T-cell (primary cell): ENCODE measurements around the gene SLC48A1. TPM values are rescaled to one million over a fixed set of nuclear protein-coding genes. Genes with fewer than 3 reads are reported as not detected.
A peak's percentile ranks its signal among the peaks of the same experiment; 100 is the strongest.

Experiments
- ATAC-seq, 4 experiments: fragments of 200-7000 bp in 3 of 4; fragments of 150-1000 bp in 1 of 4; cut with Tn5 transposase; replicated peaks in 1 of 4; 1 replicate in 3 of 4; 2 replicates in 1 of 4; pipeline ENCODE4 v1.10.0; 2021; ENCODE audit warnings: moderate library complexity in 3 of 4, mild to moderate bottlenecking in 2 of 4, moderate number of reproducible peaks in 1 of 4
- CTCF ChIA-PET, 2 donors: fragments of 300-600 bp; sonication (Branson Sonifier 250); formaldehyde crosslinking; loops; one replicate each; lab custom pipeline; 2022; ENCODE audit warnings: antibody characterized with exemption in 2 of 2; lab: Charles Lee
- POLR2A ChIA-PET, 2 donors: fragments of 300-600 bp; sonication (Branson Sonifier 250); formaldehyde crosslinking; loops; one replicate each; lab custom pipeline; 2022; ENCODE audit warnings: antibody characterized with exemption in 2 of 2; lab: Charles Lee
- DNase-seq, 35 experiments: peaks; one replicate each; pipeline versions ENCODE4 v3.0.0 to v3.0.0-alpha.2; 2013 to 2023
- H3K27ac ChIP-seq: one replicate; pipeline ENCODE4 v1.5.1; 2013; ENCODE audit warnings: low read length
- H3K27me3 ChIP-seq, 2 experiments: replicated peaks in 1 of 2; 1 replicate in 1 of 2; 2 replicates in 1 of 2; pipeline versions ENCODE4 v1.6.1 to v1.7.0; 2013; ENCODE audit warnings: low read length in 1 of 2, mixed read lengths in 1 of 2; ENCODE audit not compliant: control insufficient read depth in 2 of 2, insufficient read depth in 2 of 2; ENCODE audit errors: extremely low read depth in 1 of 2
- H3K36me3 ChIP-seq, 2 donors: 1 replicate in 1 of 2; 2 replicates in 1 of 2; pipeline versions ENCODE4 v1.6.1 to v1.7.0; 2013; ENCODE audit warnings: low read length in 1 of 2; ENCODE audit not compliant: control insufficient read depth in 2 of 2, insufficient read depth in 1 of 2; ENCODE audit errors: extremely low read depth in 1 of 2
- H3K4me1 ChIP-seq, 2 experiments: 1 replicate in 1 of 2; 2 replicates in 1 of 2; pipeline versions ENCODE4 v1.6.1 to v1.7.0; 2013; ENCODE audit warnings: low read length in 2 of 2, mixed read lengths in 1 of 2; ENCODE audit not compliant: insufficient read depth in 2 of 2, control insufficient read depth in 1 of 2; ENCODE audit errors: extremely low read depth in 1 of 2
- H3K4me3 ChIP-seq, 2 donors: 1 replicate in 1 of 2; 2 replicates in 1 of 2; pipeline versions ENCODE4 v1.5.1 to v1.7.0; 2013; ENCODE audit warnings: mild to moderate bottlenecking in 2 of 2, low read length in 1 of 2, moderate library complexity in 1 of 2; ENCODE audit not compliant: control insufficient read depth in 1 of 2; ENCODE audit errors: extremely low read depth in 1 of 2
- H3K9me3 ChIP-seq: 2 replicates; pipeline ENCODE4 v1.7.0; 2013
- H3K27ac Mint-ChIP-seq, 2 donors: one replicate each; pipeline ENCODE4 v1.8.0; 2020 to 2021; ENCODE audit warnings: mild to moderate bottlenecking in 2 of 2, mixed read lengths in 2 of 2
- H3K27me3 Mint-ChIP-seq, 2 donors: one replicate each; pipeline ENCODE4 v1.8.0; 2021 to 2022; ENCODE audit warnings: mixed read lengths in 2 of 2
- H3K36me3 Mint-ChIP-seq: one replicate; pipeline ENCODE4 v1.8.0; 2021; ENCODE audit warnings: mixed read lengths
- H3K4me1 Mint-ChIP-seq, 3 donors: one replicate each; pipeline ENCODE4 v1.8.0; 2020 to 2022; ENCODE audit warnings: mixed read lengths in 3 of 3, mild to moderate bottlenecking in 1 of 3
- H3K4me3 Mint-ChIP-seq, 3 donors: one replicate each; pipeline ENCODE4 v1.8.0; 2020 to 2022; ENCODE audit warnings: mild to moderate bottlenecking in 3 of 3, mixed read lengths in 3 of 3, moderate library complexity in 3 of 3
- H3K9me3 Mint-ChIP-seq, 3 donors: one replicate each; pipeline ENCODE4 v1.8.0; 2020 to 2022; ENCODE audit warnings: mixed read lengths in 3 of 3
- WGBS: methylation state at CpG from one replicate; pipeline ENCODE4 v1.1.5; 2013; ENCODE audit warnings: missing lambda C conversion rate; ENCODE audit not compliant: insufficient coverage; 5-methylcytosine and 5-hydroxymethylcytosine counted together
- total RNA-seq, 35 experiments: library from RNA in 6 of 35; stranded (reverse) in 6 of 35; fragments of 120-200 nt in 1 of 35; gene quantifications; one replicate each; pipeline versions ENCODE4 v1.2.1 to v1.2.4 and lab custom pipeline; 2013 to 2026

SLC48A1 gene
- total RNA-seq, 5 donors from 2014 or later (not counting 1 experiment from before 2014, with no cell fraction given) = 5.8 to 13.7 (median 10.2) TPM

GRCh38 chr12:47767216-47767724 lies 5.8 kb upstream of the SLC48A1 start:
- Mint-ChIP-seq H3K4me3 (no peak overlapping the region), H3K27me3 (no peaks in the 10 kb centered on the region), H3K9me3 (no peaks in the 10 kb centered on the region), H3K4me1 (peaks cover 2 to 19% (median 13%) of the 10 kb centered on the region in 3 donors), H3K27ac (peak overlapping the region; percentile 32 to 34), H3K36me3 (no peaks in the 10 kb centered on the region)
- Histone ChIP-seq H3K27ac (no peak overlapping the region), H3K4me1 (peaks cover 0 to 15% of the 10 kb centered on the region in 2 experiments), H3K36me3 (no peaks in the 10 kb centered on the region), H3K9me3 (no peaks in the 10 kb centered on the region), H3K27me3 (peaks cover 0 to 13% of the 10 kb centered on the region in 2 experiments), H3K4me3 (no peak overlapping the region)
- peak; percentile 49 to 78 (median 72) for ATAC-seq
- WGBS = 0% methylated on average over 1 of the region's 4 CpGs
- ChIA-PET CTCF (interaction anchor here (0.6 to 6.3 kb wide), 30 partner anchors 9 to 735 kb away, joined by 3 to 95 read pairs (median 4); partner anchors contain the start of gene RAPGEF3 (in 1 of the 2)), POLR2A (interaction anchor here (0.6 to 1.0 kb wide), 3 partner anchors 8 to 438 kb away, joined by 3 to 4 read pairs (median 3); partner anchors contain the start of gene RAPGEF3 (in 1 of the 2))
- DNase-seq = peak; percentile 17 to 80 (median 58)

- no peak overlapping the region for H3K4me3 Mint-ChIP-seq
- H3K27me3 Mint-ChIP-seq = no peaks in the 10 kb centered on the region
- Histone ChIP-seq H3K4me1 (peaks cover 0 to 21% of the 10 kb centered on the region in 2 experiments), H3K27ac (no peak overlapping the region), H3K9me3 (no peaks in the 10 kb centered on the region), H3K4me3 (no peak overlapping the region), H3K27me3 (peaks cover 0 to 16% of the 10 kb centered on the region in 2 experiments), H3K36me3 (no peaks in the 10 kb centered on the region)
- 88% methylated on average over 2 of the region's 2 CpGs for WGBS
- no peak overlapping the region for H3K27ac Mint-ChIP-seq
- no peaks in the 10 kb centered on the region for H3K9me3 Mint-ChIP-seq
- POLR2A ChIA-PET = no interaction called here
- ATAC-seq (no peak), DNase-seq (no peak)
- H3K4me1 Mint-ChIP-seq = peaks cover 7 to 22% (median 16%) of the 10 kb centered on the region in 3 donors
- CTCF ChIA-PET = interaction anchor here (1.5 to 6.3 kb wide), 7 partner anchors 10 to 115 kb away, joined by 4 to 95 read pairs (median 10); partner anchors contain the start of gene RAPGEF3 (in 2 of the 2)
- H3K36me3 Mint-ChIP-seq = no peaks in the 10 kb centered on the region
Observed at GRCh38 chr12:47768323-47768811, 4.7 kb upstream of the SLC48A1 start.

GRCh38 chr12:47769234-47770085 lies 3.6 kb upstream of the SLC48A1 start:
- peaks cover 5 to 28% of the 10 kb centered on the region in 2 experiments for H3K4me1 ChIP-seq
- Mint-ChIP-seq H3K9me3 (no peaks in the 10 kb centered on the region), H3K27me3 (no peaks in the 10 kb centered on the region), H3K4me1 (peaks cover 16 to 32% (median 26%) of the 10 kb centered on the region in 3 donors), H3K27ac (no peak overlapping the region), H3K4me3 (no peak overlapping the region), H3K36me3 (no peaks in the 10 kb centered on the region)
- WGBS = 100% methylated on average over 1 of the region's 4 CpGs
- H3K27me3 ChIP-seq = peaks cover 0 to 8% of the 10 kb centered on the region in 2 experiments
- no peak for DNase-seq
- no peak for ATAC-seq
- ChIA-PET CTCF (interaction anchor here (0.8 to 6.3 kb wide), 10 partner anchors 11 to 69 kb away, joined by 3 to 95 read pairs (median 5); partner anchors contain the start of genes RAPGEF3 (in 2 of the 2) and RPAP3 (in 1 of the 2)), POLR2A (no interaction called here)
- no peak overlapping the region for H3K4me3 ChIP-seq
- no peaks in the 10 kb centered on the region for H3K36me3 ChIP-seq
- no peak overlapping the region for H3K27ac ChIP-seq
- no peaks in the 10 kb centered on the region for H3K9me3 ChIP-seq

GRCh38 chr12:47770086-47770726 lies 2.8 kb upstream of the SLC48A1 start:
- no peaks in the 10 kb centered on the region for H3K9me3 Mint-ChIP-seq
- no peaks in the 10 kb centered on the region for H3K9me3 ChIP-seq
- no peak overlapping the region for H3K4me3 Mint-ChIP-seq
- no peak for ATAC-seq
- peaks cover 0 to 8% of the 10 kb centered on the region in 2 experiments for H3K27me3 ChIP-seq
- H3K36me3 Mint-ChIP-seq = no peaks in the 10 kb centered on the region
- ChIA-PET CTCF (interaction anchor here (1.0 to 6.3 kb wide), 7 partner anchors 12 to 69 kb away, joined by 3 to 95 read pairs (median 4); partner anchors contain the start of genes RAPGEF3 (in 1 of the 2) and RPAP3 (in 1 of the 2)), POLR2A (no interaction called here)
- H3K4me3 ChIP-seq = no peak overlapping the region
- no peak for DNase-seq
- H3K4me1 ChIP-seq = peaks cover 5 to 35% of the 10 kb centered on the region in 2 experiments
- 100% methylated on average over 3 of the region's 3 CpGs for WGBS
- H3K27ac Mint-ChIP-seq = no peak overlapping the region
- no peaks in the 10 kb centered on the region for H3K27me3 Mint-ChIP-seq
- no peak overlapping the region for H3K27ac ChIP-seq
- H3K36me3 ChIP-seq = no peaks in the 10 kb centered on the region
- peaks cover 17 to 35% (median 30%) of the 10 kb centered on the region in 3 donors for H3K4me1 Mint-ChIP-seq

- H3K27ac ChIP-seq = no peak overlapping the region
- peaks cover 0 to 8% of the 10 kb centered on the region in 2 experiments for H3K27me3 ChIP-seq
- Mint-ChIP-seq H3K4me1 (peaks cover 17 to 32% (median 30%) of the 10 kb centered on the region in 3 donors), H3K9me3 (no peaks in the 10 kb centered on the region), H3K27me3 (no peaks in the 10 kb centered on the region), H3K4me3 (peak overlapping the region in 1 of 3 donors; percentile 88), H3K27ac (no peak overlapping the region), H3K36me3 (no peaks in the 10 kb centered on the region)
- H3K4me3 ChIP-seq = no peak overlapping the region
- DNase-seq = no peak
- no peak for ATAC-seq
- CTCF ChIA-PET = interaction anchor here (6.3 kb wide), 2 partner anchors 29 kb away, joined by 69 to 95 read pairs; no protein-coding TSS in a partner anchor
- POLR2A ChIA-PET = interaction anchor here in 1 of 2 donors (0.6 kb wide), 1 partner anchor 28 kb away, joined by 3 read pairs; no protein-coding TSS in a partner anchor
- WGBS = no CpG with 5 or more reads among the region's 6 CpGs
- no peaks in the 10 kb centered on the region for H3K9me3 ChIP-seq
- peaks cover 5 to 31% of the 10 kb centered on the region in 2 experiments for H3K4me1 ChIP-seq
- no peaks in the 10 kb centered on the region for H3K36me3 ChIP-seq
Observed at GRCh38 chr12:47771304-47771703, 1.7 kb upstream of the SLC48A1 start.
